NOMO-1 (cell line): Measurements from ENCODE around the gene ATL3.

ENCODE experiments used
- DNase-seq, 2 experiments: peaks; one replicate each; lab custom pipeline; 2025; ENCODE audit not compliant: unreplicated experiment in 2 of 2; lab: John Stamatoyannopoulos, UW

ATL3 gene, protein sequence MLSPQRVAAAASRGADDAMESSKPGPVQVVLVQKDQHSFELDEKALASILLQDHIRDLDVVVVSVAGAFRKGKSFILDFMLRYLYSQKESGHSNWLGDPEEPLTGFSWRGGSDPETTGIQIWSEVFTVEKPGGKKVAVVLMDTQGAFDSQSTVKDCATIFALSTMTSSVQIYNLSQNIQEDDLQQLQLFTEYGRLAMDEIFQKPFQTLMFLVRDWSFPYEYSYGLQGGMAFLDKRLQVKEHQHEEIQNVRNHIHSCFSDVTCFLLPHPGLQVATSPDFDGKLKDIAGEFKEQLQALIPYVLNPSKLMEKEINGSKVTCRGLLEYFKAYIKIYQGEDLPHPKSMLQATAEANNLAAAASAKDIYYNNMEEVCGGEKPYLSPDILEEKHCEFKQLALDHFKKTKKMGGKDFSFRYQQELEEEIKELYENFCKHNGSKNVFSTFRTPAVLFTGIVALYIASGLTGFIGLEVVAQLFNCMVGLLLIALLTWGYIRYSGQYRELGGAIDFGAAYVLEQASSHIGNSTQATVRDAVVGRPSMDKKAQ

GRCh38 chr11:63671322-63672155 lies at the start of gene ATL3:
TSS of gene ATL3 (minus strand) at chr11:63671376. CDS start at chr11:63671335, 41 bp downstream.
- DNase-seq, result peak; percentile 98 to 100

DNA sequence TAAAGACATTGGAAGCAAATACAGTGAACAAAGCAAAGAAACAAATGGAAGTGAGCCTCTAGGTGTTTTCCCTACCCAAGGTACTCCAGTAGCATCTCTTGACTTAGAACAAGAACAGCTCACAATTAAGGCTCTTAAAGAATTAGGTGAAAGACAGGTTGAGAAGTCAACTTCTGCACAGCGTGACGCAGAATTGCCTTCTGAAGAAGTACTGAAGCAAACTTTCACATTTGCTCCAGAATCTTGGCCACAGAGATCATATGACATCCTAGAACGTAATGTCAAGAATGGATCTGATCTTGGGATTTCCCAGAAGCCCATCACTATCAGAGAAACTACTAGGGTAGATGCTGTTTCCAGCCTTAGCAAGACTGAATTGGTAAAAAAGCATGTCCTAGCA lies 49.4 kb upstream of the ATL3 start:
- no peak for DNase-seq

DNA sequence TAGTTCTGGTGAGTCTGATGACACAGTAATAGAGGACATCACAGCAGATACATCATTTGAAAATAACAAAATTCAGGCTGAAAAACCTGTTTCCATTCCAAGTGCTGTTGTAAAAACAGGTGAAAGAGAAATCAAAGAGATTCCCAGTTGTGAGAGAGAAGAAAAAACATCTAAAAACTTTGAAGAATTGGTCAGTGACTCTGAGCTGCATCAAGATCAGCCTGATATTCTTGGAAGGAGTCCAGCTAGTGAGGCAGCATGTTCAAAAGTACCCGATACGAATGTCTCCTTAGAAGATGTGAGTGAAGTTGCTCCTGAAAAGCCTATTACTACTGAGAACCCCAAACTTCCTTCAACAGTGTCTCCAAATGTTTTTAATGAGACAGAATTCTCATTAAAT lies 48.8 kb upstream of the ATL3 start:
- no peak for DNase-seq

- DNase-seq, result no peak
Measured at GRCh38 chr11:63719001-63719400, 47.8 kb upstream of the ATL3 start.

DNA sequence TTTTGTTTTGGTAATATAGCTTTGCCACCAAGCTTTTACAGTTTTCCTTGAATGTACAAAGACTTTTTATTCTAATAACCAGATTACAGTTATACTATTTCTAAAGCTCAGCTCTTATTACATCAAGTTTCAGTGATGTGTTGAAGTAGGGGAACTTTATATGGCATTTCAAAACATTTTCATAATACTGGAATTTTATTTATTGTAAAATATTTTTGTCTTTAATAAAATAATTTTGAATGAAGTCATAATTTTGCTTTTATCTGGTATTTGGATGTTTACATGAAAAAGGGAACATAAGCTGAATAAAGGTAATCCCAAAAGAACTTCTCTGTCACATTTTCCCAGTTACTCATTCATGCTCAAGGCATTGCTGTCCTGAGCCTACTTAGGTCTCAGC lies 44.9 kb upstream of the ATL3 start:
- no peak for DNase-seq

GRCh38 chr11:63713766-63714165 lies 42.6 kb upstream of the ATL3 start:
- no peak for DNase-seq

DNA sequence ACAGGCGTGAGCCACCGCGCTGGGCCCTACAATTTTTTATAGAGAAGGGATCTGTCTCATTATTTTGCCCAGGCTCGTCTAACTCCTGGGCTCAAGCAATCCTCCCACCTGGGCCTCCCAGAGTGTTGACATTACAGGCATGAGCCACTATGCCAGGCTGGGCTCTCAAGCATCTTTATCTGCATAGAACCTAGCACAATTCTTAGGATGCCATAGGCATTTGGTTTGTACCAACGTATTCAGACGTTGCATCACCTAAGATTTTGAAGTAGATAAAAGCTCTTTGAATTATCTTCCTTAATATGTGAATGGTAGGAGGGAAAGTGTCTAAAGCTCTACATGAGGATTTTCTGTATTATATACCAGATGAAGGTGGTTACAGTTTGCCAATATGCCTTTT lies 40.7 kb upstream of the ATL3 start:
- DNase-seq, result no peak

DNA sequence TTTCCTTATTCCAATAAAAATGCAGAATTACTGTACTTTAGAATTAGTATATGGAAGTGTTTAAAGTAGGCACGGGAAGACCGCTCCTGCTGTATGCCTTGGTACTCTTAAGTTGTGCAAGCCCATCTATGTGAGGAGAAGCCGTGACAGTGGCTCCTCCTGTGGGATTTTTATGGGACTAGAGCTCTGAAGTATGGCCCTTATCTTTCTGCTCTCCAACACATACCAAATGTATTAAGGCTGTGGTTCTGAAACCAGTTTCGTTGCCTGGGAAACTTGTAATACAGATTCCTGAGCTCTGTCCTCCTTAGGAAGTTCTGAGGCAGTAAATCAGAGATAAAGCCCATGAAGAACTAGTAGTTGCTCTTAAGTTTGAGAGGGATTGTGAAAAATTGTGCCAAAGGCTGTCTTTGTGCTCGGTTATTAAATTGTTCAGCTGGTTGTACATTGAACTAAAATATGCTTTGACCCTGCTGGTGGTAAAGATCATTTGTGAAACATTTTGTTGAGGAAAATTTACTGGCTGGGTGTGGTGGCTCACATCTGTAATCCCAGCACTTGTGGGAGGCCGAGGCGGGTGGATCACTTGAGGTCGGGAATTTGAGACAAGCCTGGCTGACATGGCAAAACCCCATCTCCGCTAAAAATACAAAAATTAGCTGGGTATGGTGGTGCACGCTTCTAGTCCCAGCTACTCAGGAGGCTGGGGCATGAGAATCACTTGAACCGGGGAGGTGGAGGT lies 39.5 kb upstream of the ATL3 start:
- no peak for DNase-seq

- no peak for DNase-seq
Measured at GRCh38 chr11:63709336-63709884, 38.2 kb upstream of the ATL3 start.

DNA sequence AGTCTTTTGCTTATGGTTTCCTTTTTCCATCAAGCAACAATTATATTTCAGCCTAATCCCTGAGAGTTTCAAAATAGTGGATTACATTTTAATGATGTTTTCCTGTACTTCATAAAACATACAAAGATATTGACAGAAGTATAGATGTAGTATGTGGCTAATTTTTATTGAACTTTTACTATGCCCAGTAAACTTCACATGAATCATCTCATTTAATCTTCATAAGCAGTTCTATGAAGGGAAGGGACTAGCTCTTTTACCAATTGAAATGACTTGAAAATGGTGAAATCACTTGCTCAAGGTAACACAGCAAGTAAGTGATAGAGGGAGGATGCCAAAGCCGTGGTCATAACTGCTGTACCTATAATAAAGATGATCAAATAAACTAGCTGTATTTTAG lies 37.6 kb upstream of the ATL3 start:
- DNase-seq, result no peak

- no peak for DNase-seq
Measured at GRCh38 chr11:63705526-63705925, 34.4 kb upstream of the ATL3 start.

DNA sequence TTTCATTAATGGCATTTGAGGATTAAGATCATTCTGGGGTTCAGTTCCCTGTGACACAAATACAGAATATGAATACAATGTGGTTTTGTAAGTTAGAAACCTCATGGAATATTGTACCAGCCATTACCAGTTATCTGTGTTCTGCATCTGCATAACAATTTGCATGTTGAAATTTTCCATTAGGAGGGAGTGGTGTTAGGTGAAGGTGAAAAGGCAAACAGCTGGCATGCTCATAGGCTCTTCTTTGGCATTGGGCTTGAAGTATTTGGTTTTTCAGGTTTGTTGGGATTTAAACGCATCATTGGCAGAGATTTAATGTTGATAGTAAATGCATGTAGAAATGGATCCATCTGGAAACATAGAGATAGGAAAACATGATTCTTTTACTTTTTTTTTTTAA lies 28.7 kb upstream of the ATL3 start:
- DNase-seq, result no peak

DNA sequence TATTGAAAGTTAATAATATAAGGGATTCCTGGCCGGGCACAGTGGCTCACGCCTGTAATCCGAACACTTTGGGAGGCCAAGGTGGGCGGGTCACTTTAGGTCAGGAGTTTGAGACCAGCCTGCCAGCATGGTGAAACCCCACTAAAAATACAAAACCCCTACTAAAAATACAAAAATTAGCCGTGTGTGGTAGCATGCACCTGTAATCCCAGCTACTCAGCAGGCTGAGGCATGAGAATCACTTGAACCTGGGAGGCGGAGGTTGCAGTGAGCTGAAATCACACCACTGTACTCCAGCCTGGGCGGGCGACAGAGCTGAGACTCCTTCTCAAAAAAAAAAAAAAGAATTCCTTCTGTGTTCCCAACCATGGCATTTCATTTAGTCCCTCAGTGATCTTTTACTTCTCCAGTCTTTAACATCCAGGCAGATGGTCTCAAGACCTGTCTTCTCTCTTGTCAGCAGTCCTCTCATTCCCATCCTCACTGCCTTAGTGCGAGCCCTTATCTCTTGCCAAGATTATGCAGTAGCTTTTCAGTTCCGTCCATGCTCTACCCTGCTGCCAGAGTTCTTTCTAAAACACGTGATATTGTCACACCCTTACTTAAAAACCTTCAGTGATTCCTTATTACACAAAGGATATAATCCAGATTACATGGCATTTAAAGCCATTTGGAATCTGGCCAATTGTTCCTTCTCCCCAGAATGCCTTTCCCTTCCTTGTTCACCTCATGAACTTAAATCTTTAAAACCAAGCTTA lies 28.0 kb upstream of the ATL3 start:
- DNase-seq, result no peak

- DNase-seq, result no peak
Measured at GRCh38 chr11:63694596-63694995, 23.4 kb upstream of the ATL3 start.

- no peak for DNase-seq
Measured at GRCh38 chr11:63687845-63688244, 16.7 kb upstream of the ATL3 start.

DNA sequence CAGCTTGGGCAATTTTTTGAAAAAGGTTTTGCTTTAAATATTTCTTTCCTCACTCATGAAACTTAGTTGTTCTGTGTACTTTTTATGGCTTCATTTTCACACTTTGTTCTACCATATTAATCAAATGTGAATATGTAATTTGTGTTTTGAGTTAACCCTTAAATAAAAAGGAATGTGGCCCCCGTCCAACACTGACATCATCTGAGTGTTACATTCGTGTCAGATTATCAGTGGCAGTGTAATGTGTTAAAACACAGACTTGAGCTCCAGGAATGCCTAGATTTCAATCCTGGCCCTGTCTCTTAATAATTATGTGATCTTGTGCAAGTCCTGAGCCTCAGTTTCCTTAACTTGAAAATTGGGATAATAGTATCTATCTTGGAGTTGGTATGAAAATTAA lies 15.8 kb upstream of the ATL3 start:
- DNase-seq, result no peak

DNA sequence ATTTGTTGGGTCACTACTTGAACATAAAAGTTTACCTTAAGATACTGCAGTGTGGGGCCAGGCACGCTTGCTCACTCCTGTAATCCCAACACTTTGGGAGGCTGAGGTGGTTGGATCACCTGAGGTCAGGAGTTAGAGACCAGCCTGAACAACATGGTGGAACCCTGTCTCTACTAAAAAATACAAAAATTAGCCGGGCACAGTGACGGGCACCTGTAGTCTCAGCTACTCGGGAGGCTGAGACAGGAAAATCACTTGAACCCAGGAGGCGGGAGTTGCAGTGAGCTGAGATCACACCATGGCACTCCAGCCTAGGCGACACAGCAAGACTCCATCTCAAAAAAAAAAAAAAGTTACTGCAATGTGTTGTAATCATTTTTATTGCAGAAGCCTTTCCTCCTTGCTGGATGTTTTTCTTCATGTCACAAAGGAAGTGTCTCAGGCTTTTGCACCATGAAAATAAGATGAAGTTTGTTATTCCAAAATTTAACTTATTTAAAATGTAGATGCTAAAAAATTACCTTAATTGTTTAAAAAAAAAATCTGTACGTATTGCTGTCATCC lies 14.1 kb upstream of the ATL3 start:
- peak in 1 of 2 experiments; percentile 43 for DNase-seq

GRCh38 chr11:63683133-63683991 lies 12.2 kb upstream of the ATL3 start:
- DNase-seq, result peak in 1 of 2 experiments; percentile 22
